C4-2B (cell line): ENCODE results near the gene LRRTM2.

ENCODE experiments used
- H3K27ac ChIP-seq: fragments of 450-650 bp; 2 replicates; pipeline ENCODE4 v1.5.1; 2017
- CTCF ChIP-seq: fragments of 450-650 bp; conservative IDR thresholded peaks from 2 replicates; pipeline ENCODE4 v1.5.1; 2017; ENCODE audit warnings: mild to moderate bottlenecking
- ZFX ChIP-seq: fragments of 450-650 bp; IDR thresholded peaks from 2 replicates; pipeline ENCODE4 v1.6.1; 2017

The LRRTM2 gene

DNA sequence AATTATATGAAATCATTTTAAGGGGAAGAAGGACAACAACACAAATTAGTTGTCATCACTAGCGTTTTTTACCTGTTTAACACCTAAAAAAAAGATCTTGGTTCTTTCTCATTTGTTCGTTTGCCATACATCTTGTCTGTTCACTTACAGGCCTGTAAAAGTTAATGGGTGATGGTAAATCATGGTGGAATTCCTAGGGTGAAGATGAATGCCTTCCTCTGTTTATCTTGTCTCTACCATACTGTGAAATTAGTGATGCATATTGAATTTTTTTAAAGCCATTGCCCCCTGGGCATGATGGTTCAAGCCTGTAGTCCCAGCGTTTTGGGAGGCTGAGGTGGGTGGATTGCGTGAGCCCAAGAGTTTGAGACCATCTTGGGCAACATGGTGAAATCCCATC is 46.6 kb downstream of the LRRTM2 start:
- TF ChIP-seq ZFX (no peak), CTCF (no peak)

GRCh38 chr5:138824924-138825863 is 49.9 kb downstream of the LRRTM2 start:
- H3K27ac ChIP-seq: no peak overlapping the region

More for the DNA sequence above, 46.6 kb downstream of the LRRTM2 start:
- H3K27ac ChIP-seq: no peak overlapping the region

GRCh38 chr5:138824516-138824915 is 50.6 kb downstream of the LRRTM2 start:
- TF ChIP-seq CTCF (no peak), ZFX (no peak)
- H3K27ac ChIP-seq: no peak overlapping the region

More at GRCh38 chr5:138824924-138825863, 49.9 kb downstream of the LRRTM2 start:
- TF ChIP-seq CTCF (peak; percentile 85), ZFX (no peak)

- no peak for TF ChIP-seq ZFX
- no peak overlapping the region for H3K27ac ChIP-seq
These were observed 54.4 kb downstream of the LRRTM2 start for GRCh38 chr5:138820695-138821094.

DNA sequence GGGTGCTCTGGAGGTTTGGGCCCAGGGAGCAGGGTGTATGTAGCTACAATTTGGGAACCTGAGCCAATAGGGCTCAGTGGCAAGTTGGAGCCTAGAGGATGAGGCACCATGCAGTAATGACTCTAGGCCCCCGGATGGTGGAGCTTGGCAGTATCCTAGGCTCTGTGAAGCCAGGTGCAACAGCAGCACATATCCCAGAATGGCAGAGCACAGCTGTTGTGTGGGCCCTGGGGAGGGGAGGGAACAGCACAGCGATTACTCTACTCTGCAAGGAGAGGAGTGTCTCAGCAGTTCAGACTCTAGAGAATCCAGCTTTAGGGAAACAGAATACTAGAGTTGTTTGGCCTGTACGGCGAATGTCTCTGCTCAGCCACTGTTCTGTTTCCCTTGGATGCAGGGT is 56.1 kb downstream of the LRRTM2 start:
- H3K27ac ChIP-seq: no peak overlapping the region

More for the DNA sequence above, 56.1 kb downstream of the LRRTM2 start:
- TF ChIP-seq CTCF (no peak), ZFX (no peak)
